AG04449 (cell line): Measurements from ENCODE around the gene PPIH.

Experiments
- CTCF ChIA-PET: fragments of 350-600 bp; formaldehyde crosslinking; extraction: SDS; loops from one replicate; lab custom pipeline; 2021; ENCODE audit warnings: antibody characterized with exemption; lab: Yijun Ruan, JAX
- POLR2A ChIA-PET: fragments of 400-600, 350-600 bp; formaldehyde crosslinking; extraction: SDS; loops from one replicate; lab custom pipeline; 2020; ENCODE audit warnings: antibody characterized with exemption, inconsistent platforms; lab: Yijun Ruan, JAX
- DNase-seq: peaks from one replicate; pipeline ENCODE4 v3.0.0-alpha.2; 2010; ENCODE audit warnings: low read depth, low spot score
- H3K4me3 ChIP-seq: 2 replicates; pipeline ENCODE4 v1.5.1; 2011; ENCODE audit warnings: low read depth, mild to moderate bottlenecking, control low read depth, low read length
- TF ChIP-seq, protein P1 (sequence below): IDR thresholded peaks from one replicate; pipeline ENCODE4 v1.5.1; 2011; ENCODE audit warnings: mild to moderate bottlenecking, moderate library complexity, low read length, control low read depth, inconsistent platforms; ENCODE audit not compliant: insufficient read depth; ENCODE audit errors: missing control alignments

Gene PPIH

GRCh38 chr1:42646056-42646455 lies 12.2 kb upstream of the PPIH start:
- CTCF ChIA-PET: no interaction called here
- DNase-seq: no peak
- H3K4me3 ChIP-seq: no peak overlapping the region
- POLR2A ChIA-PET: no interaction called here
- TF ChIP-seq, protein P1, sequence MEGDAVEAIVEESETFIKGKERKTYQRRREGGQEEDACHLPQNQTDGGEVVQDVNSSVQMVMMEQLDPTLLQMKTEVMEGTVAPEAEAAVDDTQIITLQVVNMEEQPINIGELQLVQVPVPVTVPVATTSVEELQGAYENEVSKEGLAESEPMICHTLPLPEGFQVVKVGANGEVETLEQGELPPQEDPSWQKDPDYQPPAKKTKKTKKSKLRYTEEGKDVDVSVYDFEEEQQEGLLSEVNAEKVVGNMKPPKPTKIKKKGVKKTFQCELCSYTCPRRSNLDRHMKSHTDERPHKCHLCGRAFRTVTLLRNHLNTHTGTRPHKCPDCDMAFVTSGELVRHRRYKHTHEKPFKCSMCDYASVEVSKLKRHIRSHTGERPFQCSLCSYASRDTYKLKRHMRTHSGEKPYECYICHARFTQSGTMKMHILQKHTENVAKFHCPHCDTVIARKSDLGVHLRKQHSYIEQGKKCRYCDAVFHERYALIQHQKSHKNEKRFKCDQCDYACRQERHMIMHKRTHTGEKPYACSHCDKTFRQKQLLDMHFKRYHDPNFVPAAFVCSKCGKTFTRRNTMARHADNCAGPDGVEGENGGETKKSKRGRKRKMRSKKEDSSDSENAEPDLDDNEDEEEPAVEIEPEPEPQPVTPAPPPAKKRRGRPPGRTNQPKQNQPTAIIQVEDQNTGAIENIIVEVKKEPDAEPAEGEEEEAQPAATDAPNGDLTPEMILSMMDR: no peak

- DNase-seq: no peak
- CTCF ChIA-PET: interaction anchor here (1.0 to 1.8 kb wide), 4 partner anchors 16 to 483 kb away, joined by 3 to 4 read pairs (median 4); no protein-coding TSS in a partner anchor
- H3K4me3 ChIP-seq: no peak overlapping the region
- TF ChIP-seq, protein P1: no peak
- POLR2A ChIA-PET: interaction anchor here (0.9 to 1.9 kb wide), 2 partner anchors 25 to 109 kb away, joined by 3 to 18 read pairs; partner anchors contain the start of gene YBX1
Measured at GRCh38 chr1:42657201-42657600, 1.0 kb upstream of the PPIH start.

GRCh38 chr1:42658877-42659337 lies 684 bp downstream of the PPIH start:
- ChIA-PET CTCF (interaction anchor here (1.6 to 1.8 kb wide), 2 partner anchors 15 to 314 kb away, joined by 4 read pairs; no protein-coding TSS in a partner anchor), POLR2A (interaction anchor here (1.9 kb wide), 1 partner anchor 23 kb away, joined by 18 read pairs; the partner anchor contains the start of gene YBX1)
- DNase-seq: no peak
- TF ChIP-seq, protein P1: no peak
- H3K4me3 ChIP-seq: peak overlapping the region; percentile 93

DNA sequence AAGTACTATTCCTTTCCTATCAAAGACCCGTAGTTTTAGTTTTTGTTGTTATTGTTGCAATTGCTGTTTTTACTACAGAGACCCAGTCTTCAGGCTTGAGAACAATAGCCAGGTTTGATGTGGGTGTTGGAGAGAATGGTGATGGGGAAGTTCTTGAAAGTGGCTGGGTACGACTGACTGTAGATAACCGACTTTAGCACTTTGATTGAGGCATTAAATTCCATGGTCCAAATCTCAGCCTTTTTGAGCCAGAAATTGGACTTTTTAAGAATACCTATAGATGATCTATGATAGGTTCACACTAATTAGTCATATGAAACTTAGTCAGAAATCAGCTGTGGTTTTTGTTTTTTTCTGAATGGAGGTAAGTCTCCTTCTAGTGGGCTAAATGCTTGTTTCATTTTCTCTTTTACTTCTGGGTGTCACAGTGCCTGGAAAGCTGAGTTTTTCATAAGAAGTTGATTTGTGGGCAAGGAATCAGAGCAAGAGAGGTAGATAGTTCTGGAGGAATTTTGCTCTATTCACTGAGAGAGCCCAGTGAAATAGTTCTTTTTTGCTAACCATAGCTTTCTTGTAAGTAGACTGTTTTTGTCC lies 2.8 kb downstream of the PPIH start:
- POLR2A ChIA-PET: no interaction called here
- CTCF ChIA-PET: no interaction called here
- TF ChIP-seq, protein P1: no peak
- no peak overlapping the region for H3K4me3 ChIP-seq
- DNase-seq: no peak

DNA sequence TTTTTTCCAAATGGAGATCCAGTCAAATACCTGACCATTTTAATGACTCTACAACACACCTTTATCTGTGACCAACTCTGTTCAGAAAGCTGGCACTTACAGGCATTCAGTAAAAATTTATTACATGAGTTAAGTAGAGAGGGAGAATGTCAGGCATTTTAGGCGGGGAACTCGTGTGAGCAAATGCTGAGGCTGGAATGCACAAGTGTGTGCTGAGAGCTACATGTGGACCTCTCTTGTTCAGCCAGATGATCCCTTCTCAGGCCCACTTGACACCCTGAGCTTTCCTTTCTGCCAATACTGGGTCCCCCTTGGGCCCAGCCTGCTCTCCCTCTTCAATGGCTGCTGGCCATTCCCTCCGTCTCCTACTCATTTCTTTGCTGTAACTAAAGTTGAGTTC lies 11.7 kb downstream of the PPIH start:
- DNase-seq: no peak
- ChIA-PET POLR2A (interaction anchor here (1.5 to 2.1 kb wide), 2 partner anchors 9 to 12 kb away, joined by 4 to 5 read pairs; partner anchors contain the start of gene YBX1), CTCF (no interaction called here)
- TF ChIP-seq, protein P1: no peak
- no peak overlapping the region for H3K4me3 ChIP-seq

DNA sequence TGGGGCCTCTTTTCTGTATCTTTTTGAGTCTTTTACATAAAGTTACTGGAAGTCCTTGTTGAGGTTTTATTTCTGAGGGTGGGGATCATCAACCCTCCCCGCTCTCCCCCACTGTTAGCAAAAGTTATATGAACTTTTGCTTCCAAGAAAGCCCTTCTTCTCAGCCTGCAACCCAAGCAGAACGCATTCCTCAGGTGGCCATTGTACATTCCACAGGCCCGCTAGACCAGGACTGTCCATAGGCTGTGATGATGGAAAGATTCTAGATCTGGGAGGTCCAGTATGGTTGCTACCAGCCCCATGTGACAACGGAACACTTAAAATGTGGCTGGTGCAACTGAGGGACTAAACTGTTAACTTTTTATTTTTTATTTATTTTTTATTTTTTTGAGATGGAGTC lies 12.2 kb downstream of the PPIH start:
- DNase-seq: no peak
- TF ChIP-seq, protein P1: no peak
- no peak overlapping the region for H3K4me3 ChIP-seq
- ChIA-PET POLR2A (interaction anchor here (2.1 kb wide), 1 partner anchor 9 kb away, joined by 5 read pairs; no protein-coding TSS in a partner anchor), CTCF (no interaction called here)
